Memory B cell (primary cell): ENCODE data around the gene CCNL1.
A peak's percentile ranks its signal among the peaks of the same experiment; 100 is the strongest.
"Not testable (repeated sequence)": the region's sequence is repeated elsewhere in the genome, so short reads cannot be mapped to it uniquely, and the experiment has no call there.

Source experiments
- ATAC-seq: fragments of 150-1000 bp; cut with Tn5 transposase; 2 replicates; pipeline ENCODE4 v1.10.0; 2021; ENCODE audit warnings: low read depth, mild to moderate bottlenecking, moderate library complexity
- DNase-seq, 2 donors: peaks; one replicate each; pipeline ENCODE4 v3.0.0; 2022; ENCODE audit warnings: low spot score in 2 of 2
- H3K27ac Mint-ChIP-seq: one replicate; pipeline ENCODE4 v1.8.0; 2022; ENCODE audit warnings: mild to moderate bottlenecking, moderate library complexity, mixed read lengths
- H3K27me3 Mint-ChIP-seq: one replicate; pipeline ENCODE4 v1.8.0; 2022; ENCODE audit warnings: mixed read lengths
- H3K36me3 Mint-ChIP-seq: one replicate; pipeline ENCODE4 v1.8.0; 2022; ENCODE audit warnings: mild to moderate bottlenecking, mixed read lengths
- H3K4me1 Mint-ChIP-seq: one replicate; pipeline ENCODE4 v1.8.0; 2022; ENCODE audit warnings: mixed read lengths
- H3K4me3 Mint-ChIP-seq: one replicate; pipeline ENCODE4 v1.8.0; 2022; ENCODE audit warnings: mild to moderate bottlenecking, moderate library complexity, mixed read lengths
- H3K9me3 Mint-ChIP-seq: one replicate; pipeline ENCODE4 v1.8.0; 2022; ENCODE audit warnings: mixed read lengths

The CCNL1 gene

DNA sequence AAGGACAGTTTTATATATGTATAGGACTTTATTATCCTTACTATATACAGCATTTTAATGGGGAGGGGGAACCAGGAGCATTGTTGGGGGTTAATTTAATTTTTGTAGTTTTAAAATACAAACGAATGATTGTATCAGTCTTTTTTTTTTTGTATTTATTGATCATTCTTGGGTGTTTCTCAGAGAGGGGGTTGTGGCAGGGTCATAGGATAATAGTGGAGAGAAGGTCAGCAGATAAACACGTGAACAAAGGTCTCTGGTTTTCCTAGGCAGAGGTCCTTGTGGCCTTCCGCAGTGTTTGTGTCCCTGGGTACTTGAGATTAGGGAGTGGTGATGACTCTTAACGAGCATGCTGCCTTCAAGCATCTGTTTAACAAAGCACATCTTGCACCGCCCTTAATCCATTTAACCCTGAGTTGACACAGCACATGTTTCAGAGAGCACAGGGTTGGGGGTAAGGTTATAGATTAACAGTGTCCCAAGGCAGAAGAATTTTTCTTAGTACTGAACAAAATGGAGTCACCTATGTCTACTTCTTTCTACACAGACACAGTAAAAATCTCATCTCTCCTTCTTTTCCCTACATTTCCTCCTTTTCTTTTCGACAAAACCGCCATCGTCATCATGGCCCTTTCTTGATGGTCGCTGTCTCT is 18.0 kb upstream of the CCNL1 start:
- H3K9me3 Mint-ChIP-seq, ATAC-seq, H3K36me3 Mint-ChIP-seq, H3K4me3 Mint-ChIP-seq, H3K27ac Mint-ChIP-seq, DNase-seq, H3K27me3 Mint-ChIP-seq: not testable (repeated sequence)
- H3K4me1 Mint-ChIP-seq: peaks cover 15% of the 10 kb centered on the region

DNA sequence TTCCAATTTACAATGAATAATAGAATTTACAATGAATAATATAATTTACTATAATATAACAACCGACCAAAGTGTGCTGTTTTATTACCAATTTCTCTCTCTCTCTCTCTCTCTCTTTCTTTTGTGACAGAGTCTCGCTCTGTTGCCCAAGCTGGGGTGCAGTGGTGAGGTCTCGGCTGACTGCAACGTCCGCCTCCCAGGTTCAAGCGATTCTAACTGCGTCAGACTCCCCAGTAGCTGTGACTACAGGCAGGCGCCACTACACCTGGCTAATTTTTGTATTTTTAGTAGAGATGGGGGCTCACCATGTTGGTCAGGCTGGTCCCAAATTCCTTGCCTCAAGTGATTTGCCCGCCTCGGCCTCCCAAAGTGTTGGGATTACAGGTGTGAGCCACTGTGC is 17.0 kb upstream of the CCNL1 start:
- H3K27me3 Mint-ChIP-seq: no peaks in the 10 kb centered on the region
- H3K9me3 Mint-ChIP-seq: no peaks in the 10 kb centered on the region
- no peak overlapping the region for H3K27ac Mint-ChIP-seq
- peaks cover 2% of the 10 kb centered on the region for H3K36me3 Mint-ChIP-seq
- H3K4me3 Mint-ChIP-seq: no peak overlapping the region
- ATAC-seq: no peak
- DNase-seq: no peak
- H3K4me1 Mint-ChIP-seq: peaks cover 12% of the 10 kb centered on the region

DNA sequence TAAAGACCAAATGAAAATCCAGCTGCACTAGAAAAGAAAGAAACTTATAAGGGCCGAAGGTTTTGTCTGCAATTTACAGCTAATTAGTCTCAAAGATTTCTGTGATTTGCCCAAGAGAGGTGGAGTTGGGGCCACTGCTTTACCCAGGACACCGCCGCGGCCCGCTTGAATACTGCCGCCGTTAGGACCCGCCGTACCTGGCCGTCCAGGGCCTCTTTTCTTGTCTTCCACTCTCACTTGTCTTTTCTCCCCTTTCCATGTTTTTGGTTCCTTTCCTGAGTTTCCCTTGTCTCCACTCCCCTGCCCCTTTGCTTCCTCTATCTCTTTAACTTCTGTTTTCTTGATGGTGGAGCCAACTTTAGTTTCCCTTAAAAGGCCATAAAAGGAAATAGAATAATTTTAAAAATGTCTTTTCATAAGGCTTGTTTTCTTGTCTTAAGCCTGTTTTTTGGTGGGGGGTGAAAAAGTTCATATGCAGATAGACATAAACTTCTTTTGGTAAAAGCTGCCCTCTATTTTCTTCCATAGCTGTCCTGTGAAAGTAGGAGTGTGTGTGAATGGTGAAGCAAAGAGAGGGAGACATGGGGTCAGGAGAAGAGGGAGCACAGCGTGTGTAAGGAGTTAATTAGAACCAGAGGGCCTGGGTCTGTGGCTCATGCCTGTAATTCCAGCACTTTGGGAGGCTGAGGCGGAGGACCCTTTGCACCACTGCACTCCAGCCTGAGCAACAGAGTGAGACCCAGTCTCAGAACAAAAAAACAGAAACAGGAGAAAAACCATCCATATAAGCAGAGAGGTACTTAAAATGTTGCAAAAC is 16.0 kb upstream of the CCNL1 start:
- H3K36me3 Mint-ChIP-seq: peaks cover 2% of the 10 kb centered on the region
- ATAC-seq (no peak), DNase-seq (no peak)
- peak overlapping the region; percentile 91 for H3K4me3 Mint-ChIP-seq
- H3K4me1 Mint-ChIP-seq: peaks cover 17% of the 10 kb centered on the region
- peak overlapping the region; percentile 96 for H3K27ac Mint-ChIP-seq
- H3K9me3 Mint-ChIP-seq: no peaks in the 10 kb centered on the region
- H3K27me3 Mint-ChIP-seq: no peaks in the 10 kb centered on the region

DNA sequence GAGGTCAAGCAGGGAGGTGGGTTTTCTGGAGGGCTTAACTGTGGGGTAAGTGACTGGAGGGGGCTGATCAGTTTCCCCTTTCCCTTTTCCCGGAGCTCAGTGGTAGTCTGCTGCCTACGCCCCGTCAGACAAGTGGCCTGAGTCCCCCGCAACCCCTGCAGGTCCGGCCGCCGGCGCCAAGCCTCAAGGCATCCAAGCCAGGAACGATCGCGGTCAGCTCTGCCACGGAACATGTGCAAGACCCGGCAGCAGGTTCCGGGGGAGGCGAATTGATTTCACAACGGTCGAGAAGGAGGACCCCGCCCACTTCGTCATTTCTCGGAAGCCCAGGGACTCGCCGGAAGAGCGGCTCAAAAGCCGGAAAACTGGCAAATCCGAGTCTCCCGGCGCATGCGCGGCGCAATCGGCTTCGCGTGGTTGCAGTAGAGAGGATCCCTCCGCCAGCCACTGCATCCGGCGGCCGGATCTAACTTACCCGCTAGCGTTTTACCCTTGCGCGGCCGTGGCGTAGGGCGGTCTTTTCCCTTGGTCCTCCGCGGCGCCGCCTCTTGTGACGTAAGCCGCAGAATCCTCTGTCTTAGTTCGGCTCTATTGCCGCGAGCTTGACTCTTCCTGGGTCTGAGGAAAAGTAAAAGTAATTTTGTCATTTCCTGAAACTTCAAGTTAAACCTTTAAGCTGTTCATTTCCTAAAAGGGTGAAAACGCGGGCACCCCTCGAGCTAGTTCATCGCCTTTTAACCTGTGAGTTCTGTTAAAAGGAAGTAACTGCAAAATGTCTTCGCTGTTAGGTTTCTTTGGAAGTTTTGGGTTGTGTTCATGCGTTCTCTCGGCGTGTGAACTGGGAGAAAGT is 14.9 kb upstream of the CCNL1 start:
- peaks cover 2% of the 10 kb centered on the region for H3K36me3 Mint-ChIP-seq
- DNase-seq (peak; percentile 84 to 95), ATAC-seq (peak; percentile 87)
- H3K27me3 Mint-ChIP-seq: no peaks in the 10 kb centered on the region
- peak overlapping the region; percentile 96 for H3K27ac Mint-ChIP-seq
- no peaks in the 10 kb centered on the region for H3K9me3 Mint-ChIP-seq
- H3K4me3 Mint-ChIP-seq: peak overlapping the region; percentile 91
- H3K4me1 Mint-ChIP-seq: peaks cover 22% of the 10 kb centered on the region

DNA sequence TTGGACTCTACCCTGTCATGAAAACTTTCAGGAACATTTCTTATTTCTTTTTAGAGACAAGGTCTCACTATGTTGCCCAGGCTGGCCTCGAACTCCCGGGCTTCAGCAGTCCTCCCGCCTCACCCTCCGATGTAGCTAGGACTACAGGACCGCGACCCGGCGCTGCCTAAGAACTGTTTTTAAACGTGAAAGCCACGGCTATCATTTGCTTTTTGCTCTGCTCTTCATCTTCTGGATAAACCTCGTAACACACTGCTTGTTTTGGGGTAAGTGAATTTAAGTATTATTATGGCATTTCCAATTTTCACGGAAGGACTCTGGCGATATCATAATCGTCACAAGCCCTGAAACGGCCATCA is 14.3 kb upstream of the CCNL1 start:
- Mint-ChIP-seq H3K27ac (peak overlapping the region; percentile 96), H3K4me1 (peaks cover 22% of the 10 kb centered on the region), H3K4me3 (peak overlapping the region; percentile 91), H3K36me3 (peaks cover 2% of the 10 kb centered on the region), H3K9me3 (no peaks in the 10 kb centered on the region), H3K27me3 (no peaks in the 10 kb centered on the region)
- ATAC-seq: no peak
- DNase-seq: no peak

DNA sequence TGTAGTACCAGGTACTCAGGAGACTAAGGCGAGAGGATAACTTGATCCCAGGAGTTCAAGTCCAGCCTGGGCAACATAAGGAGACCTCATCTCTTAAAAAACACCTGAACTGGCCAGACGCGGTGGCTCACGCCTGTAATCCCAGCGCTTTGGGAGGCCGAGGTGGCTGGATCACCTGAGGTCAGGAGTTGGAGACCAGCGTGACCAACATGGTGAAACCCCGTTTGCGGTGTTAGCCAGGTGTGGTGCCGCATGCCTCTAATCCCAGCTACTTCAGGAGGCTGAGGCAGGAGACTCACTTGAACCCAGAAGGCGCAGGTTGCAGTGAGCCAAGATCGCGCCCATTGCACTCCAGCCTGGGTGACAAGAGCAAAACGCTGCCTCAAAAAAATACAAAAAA is 13.4 kb upstream of the CCNL1 start:
- H3K36me3 Mint-ChIP-seq, H3K9me3 Mint-ChIP-seq, H3K4me3 Mint-ChIP-seq, ATAC-seq, H3K27me3 Mint-ChIP-seq, H3K27ac Mint-ChIP-seq, DNase-seq: not testable (repeated sequence)
- peaks cover 22% of the 10 kb centered on the region for H3K4me1 Mint-ChIP-seq

DNA sequence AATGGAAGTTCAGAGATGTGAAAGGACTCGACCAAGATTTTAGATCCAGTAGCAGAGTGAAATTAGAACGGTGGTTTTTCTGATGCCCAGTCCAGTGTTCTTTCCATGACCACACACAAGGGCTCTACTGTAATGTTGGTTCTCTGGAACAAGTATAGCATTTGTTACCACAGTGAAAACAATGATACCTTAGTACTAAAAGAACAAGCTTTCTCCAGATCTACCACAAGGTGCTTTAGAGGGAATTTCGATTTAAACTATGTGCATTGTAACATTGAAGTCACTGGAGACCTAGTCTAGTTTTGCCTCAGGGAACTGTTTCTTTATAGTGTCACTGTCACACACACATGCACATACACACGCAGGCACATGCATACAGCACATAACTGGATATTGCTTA is 12.8 kb upstream of the CCNL1 start:
- Mint-ChIP-seq H3K9me3 (no peaks in the 10 kb centered on the region), H3K4me3 (peak overlapping the region; percentile 42), H3K4me1 (peaks cover 22% of the 10 kb centered on the region), H3K27ac (no peak overlapping the region), H3K27me3 (no peaks in the 10 kb centered on the region), H3K36me3 (no peaks in the 10 kb centered on the region)
- ATAC-seq (no peak), DNase-seq (no peak)

DNA sequence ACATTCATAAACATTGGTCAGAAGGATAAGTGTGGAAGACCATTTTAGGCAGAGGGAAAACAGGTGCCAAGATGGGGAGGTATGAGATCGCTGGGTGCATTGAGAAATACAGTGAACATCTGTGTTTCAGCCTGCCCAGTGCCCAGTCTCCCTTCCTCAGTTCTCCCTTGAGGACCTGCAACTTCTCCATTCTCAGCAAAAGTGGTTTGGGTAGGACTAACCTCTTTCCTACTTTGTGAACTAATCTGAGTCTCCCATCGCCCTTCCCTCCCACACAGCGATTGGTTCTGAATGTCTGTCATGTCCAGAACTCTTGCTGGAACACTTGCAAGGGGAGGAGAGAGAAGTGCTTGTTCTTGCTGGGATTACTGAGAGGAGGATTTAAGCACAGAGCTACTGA is 10.9 kb upstream of the CCNL1 start:
- Mint-ChIP-seq H3K36me3 (no peaks in the 10 kb centered on the region), H3K4me3 (no peak overlapping the region), H3K27me3 (no peaks in the 10 kb centered on the region), H3K4me1 (peaks cover 22% of the 10 kb centered on the region), H3K27ac (peak overlapping the region; percentile 14), H3K9me3 (no peaks in the 10 kb centered on the region)
- ATAC-seq (no peak), DNase-seq (no peak)

DNA sequence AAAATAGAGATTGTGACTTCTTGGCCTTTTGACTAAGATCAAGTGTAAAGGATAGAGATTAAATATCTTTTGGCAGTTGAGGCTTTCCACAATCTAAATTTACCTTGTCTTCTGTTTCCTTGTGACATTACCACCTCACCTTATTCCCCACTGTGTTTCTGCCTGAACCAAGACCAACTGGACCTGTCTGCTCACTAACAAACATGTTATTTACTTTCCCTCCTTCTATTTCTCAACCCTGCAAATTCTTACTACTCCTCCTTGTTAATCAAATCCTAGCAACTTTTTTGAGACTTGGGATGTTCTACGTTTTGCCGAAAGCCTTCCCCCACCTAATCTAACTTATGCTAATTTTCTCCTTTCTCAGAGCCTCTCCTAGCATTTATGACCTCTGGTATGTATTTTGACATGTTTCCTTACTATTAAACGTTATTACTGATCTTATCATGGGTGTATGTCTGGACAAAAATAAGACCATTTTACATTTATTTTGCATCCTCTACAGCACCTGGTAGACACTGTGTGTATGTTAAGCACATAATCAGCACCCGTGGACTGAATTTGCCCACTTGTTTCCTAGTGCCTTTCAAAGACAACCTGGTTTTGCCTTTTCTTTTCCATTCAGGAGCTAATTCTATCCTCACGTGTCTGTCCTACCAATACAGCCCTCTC is 7.6 kb upstream of the CCNL1 start:
- H3K27ac Mint-ChIP-seq: no peak overlapping the region

DNA sequence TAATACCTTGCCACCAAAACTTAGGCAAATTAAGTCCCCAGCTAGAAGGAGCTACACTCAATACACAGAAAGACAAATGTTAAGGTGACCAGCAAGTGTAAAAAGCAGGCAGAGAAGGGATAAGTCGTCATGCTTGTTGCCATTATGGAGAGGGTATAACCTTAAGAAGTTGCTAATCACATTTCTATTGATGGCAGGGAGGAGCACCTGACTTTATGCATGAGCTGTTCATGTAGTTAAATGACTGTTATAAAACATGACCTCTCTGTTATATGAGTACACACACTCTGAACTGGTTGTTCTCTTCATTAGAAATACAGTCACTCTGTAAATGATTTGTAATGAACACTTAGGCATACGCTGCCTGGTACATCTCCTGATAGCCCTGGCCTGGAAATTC is 6.6 kb upstream of the CCNL1 start:
- peaks cover 18% of the 10 kb centered on the region for H3K4me1 Mint-ChIP-seq
- DNase-seq (no peak), ATAC-seq (no peak)
- peaks cover 2% of the 10 kb centered on the region for H3K36me3 Mint-ChIP-seq
- no peak overlapping the region for H3K4me3 Mint-ChIP-seq
- H3K9me3 Mint-ChIP-seq: no peaks in the 10 kb centered on the region
- no peaks in the 10 kb centered on the region for H3K27me3 Mint-ChIP-seq
- H3K27ac Mint-ChIP-seq: no peak overlapping the region

More for the DNA sequence above, 7.6 kb upstream of the CCNL1 start:
- Mint-ChIP-seq H3K27me3 (no peaks in the 10 kb centered on the region), H3K36me3 (peaks cover 2% of the 10 kb centered on the region), H3K9me3 (no peaks in the 10 kb centered on the region), H3K4me3 (no peak overlapping the region), H3K4me1 (peaks cover 18% of the 10 kb centered on the region)
- no peak for DNase-seq
- no peak for ATAC-seq

DNA sequence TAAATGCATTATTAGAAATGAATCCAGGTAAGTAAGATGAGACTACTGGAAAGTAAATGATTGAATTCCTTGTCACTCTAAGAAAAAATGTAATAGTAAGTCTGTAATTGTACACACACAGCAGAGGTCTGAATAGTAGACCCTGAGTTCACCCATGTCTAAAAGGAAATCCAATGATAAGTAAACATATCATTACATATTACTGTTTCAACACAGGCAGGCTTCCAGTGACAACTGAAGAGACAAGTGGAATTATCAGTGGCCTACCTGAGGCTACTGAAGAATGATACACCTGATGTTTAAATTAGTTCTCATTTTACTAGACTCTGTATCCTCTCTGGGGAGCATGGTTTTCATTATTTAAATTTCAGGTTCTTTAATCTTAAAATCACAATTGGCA is 6.2 kb upstream of the CCNL1 start:
- ATAC-seq (no peak), DNase-seq (no peak)
- peaks cover 16% of the 10 kb centered on the region for H3K4me1 Mint-ChIP-seq
- no peak overlapping the region for H3K4me3 Mint-ChIP-seq
- no peaks in the 10 kb centered on the region for H3K27me3 Mint-ChIP-seq
- no peaks in the 10 kb centered on the region for H3K9me3 Mint-ChIP-seq
- H3K36me3 Mint-ChIP-seq: peaks cover 2% of the 10 kb centered on the region
- H3K27ac Mint-ChIP-seq: no peak overlapping the region

DNA sequence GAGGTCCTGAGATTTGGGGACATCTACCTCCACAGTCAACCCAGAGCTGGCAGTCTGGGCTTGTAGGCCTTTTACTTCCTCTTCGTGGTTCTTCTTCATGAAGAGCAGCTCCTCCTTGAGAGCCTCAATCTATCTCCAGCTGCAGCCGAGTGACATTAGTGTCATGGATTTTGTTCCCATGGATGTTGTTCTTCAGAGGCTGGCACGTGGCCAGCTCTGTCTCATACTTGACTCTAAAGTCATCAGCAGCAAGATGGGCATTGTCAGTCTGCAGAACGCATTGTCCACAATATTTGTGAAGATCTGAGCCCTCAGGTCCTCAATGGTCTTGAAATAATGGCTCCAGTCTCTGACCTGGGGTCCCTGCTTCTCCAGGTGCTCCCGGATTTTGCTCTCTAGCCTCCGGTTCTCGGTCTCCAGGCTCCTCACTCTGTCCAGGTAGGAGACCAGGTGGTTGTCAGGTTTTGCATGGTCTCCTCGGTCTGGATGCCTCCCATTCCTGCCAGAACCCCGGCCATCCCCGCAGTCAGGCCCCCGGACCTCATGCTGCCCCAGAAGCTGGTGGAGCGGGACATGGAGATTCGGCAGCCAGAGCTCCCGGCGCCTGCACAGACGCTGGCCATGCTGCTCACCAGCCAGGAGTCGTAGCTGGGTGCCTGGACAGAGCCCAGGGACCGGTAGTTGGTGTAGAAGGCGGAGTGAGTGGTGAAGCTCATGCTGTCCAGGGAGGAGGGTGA is 3.4 kb upstream of the CCNL1 start:
- H3K4me3 Mint-ChIP-seq: no peak overlapping the region
- peak overlapping the region; percentile 63 for H3K27ac Mint-ChIP-seq
- H3K36me3 Mint-ChIP-seq: peaks cover 7% of the 10 kb centered on the region
- H3K27me3 Mint-ChIP-seq: no peaks in the 10 kb centered on the region
- no peak for ATAC-seq
- peaks cover 15% of the 10 kb centered on the region for H3K4me1 Mint-ChIP-seq
- H3K9me3 Mint-ChIP-seq: no peaks in the 10 kb centered on the region
- no peak for DNase-seq

DNA sequence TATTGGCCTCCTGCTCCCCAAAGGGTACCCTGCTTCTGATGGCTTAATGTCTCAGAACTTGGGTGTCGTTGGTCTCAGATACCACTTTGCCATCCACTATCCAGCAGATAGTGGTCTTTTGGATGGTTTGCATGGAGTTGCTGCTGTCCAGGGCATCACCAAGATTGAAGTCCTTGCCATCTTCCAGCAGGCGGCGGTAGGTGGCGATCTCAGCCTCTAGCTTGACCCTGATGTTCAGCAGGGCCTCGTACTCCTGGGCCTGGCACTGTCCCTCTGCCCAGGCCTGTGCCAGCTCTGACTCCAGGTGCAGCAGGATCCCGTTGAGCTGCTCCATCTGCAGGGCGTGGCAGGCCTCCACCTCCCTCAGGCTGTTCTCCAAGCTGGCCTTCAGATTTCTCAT is 2.7 kb upstream of the CCNL1 start:
- H3K4me3 Mint-ChIP-seq, H3K9me3 Mint-ChIP-seq, H3K27me3 Mint-ChIP-seq, DNase-seq, ATAC-seq: not testable (repeated sequence)
- Mint-ChIP-seq H3K27ac (peak overlapping the region; percentile 63), H3K4me1 (peaks cover 21% of the 10 kb centered on the region), H3K36me3 (peaks cover 14% of the 10 kb centered on the region)
